HG02870 (cell line): Measurements from ENCODE around the gene ERP27.
A peak's percentile ranks its signal among the peaks of the same experiment; 100 is the strongest.

Experiments
- ATAC-seq: cut with Tn5 transposase; IDR thresholded peaks from one replicate; pipeline ENCODE4 v1.9.1; 2021; ENCODE audit warnings: mild to moderate bottlenecking, moderate library complexity; ENCODE audit not compliant: unreplicated experiment

ERP27 gene

DNA sequence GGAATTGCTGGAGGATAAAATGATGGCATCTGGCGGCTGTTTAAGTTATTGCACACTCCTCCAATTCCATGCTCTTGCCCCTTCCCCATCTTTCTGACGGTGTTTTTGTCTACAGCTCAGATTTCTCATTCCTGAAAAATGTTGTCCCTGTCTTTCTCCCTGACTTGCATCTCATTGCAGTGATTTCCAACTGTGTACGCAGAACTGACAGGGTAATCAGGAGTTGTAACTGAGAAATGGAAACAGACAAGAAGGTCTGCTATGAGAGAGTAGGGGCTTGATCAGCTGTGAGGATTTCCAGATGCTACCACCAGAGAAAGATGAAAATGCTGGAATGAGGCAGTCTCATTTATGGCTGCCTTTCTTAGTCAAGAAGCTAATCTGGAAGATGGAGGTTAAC lies 1.3 kb downstream of the ERP27 start:
- ATAC-seq: no peak

DNA sequence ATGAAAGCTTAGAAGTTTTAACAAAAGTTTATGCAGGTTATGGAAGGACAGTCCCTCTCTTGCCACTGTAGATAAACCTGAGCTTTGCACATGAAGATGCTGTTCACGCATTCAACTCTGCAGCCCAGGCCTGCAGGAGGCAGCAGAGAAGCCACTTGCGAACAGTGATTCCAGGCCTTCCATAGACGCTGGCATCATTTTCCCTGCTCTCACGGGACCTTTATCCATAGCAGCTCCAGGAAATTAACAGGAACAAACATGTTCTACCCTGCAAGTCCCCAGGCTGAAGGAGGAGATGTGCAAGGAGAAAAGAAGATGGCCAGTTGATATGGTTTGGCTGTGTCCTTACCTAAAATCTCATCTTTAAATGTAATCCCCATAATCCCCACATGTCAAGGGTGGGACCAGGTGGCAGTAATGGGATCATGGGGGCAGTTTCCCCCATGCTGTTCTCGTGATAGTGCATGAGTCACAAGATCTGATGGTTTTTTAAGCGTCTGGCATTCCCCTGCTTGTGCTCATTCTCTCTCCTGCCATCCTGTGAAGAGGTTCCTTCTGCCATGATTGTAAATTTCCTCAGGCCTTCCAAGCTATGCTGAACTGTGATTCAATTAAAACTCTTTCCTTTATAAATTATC lies 2.0 kb downstream of the ERP27 start:
- no peak for ATAC-seq

DNA sequence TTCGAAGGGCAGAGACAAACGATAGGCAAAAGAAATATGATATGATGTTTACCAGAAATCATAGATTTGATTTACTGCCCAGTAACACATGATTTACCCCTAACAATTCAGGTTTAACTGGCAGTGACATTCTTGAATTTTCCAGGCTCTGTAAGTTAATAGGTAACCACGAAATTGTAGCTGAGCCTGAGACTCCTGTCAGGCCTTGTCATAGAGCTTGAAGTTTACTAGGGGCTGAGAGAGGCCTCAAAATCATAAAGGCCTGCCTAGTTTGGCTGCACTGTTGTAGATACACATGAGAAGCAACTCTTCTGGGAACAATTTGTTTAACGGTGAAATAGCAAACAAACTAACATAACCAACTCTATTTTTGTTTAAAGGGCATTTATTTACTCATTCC lies 3.3 kb downstream of the ERP27 start:
- no peak for ATAC-seq

DNA sequence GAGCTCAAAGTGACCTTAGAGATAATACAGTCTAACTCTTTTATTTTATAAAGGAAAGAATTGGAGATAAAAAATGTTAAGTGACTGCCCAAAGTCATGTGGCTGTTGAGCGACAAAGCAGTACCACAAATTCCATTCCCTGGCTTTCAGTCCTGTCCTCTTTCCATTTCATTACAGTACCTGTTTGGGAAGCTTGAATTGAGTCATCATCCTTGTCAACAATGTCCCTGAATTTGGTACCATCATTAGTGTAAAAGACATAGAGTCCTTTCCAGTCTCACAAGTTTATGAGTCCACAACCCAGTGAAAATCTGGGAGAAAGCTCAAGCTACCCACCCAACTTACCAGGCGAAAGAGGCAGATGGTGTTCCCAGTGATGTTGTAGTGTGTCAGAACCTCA lies 3.8 kb downstream of the ERP27 start:
- ATAC-seq: no peak

DNA sequence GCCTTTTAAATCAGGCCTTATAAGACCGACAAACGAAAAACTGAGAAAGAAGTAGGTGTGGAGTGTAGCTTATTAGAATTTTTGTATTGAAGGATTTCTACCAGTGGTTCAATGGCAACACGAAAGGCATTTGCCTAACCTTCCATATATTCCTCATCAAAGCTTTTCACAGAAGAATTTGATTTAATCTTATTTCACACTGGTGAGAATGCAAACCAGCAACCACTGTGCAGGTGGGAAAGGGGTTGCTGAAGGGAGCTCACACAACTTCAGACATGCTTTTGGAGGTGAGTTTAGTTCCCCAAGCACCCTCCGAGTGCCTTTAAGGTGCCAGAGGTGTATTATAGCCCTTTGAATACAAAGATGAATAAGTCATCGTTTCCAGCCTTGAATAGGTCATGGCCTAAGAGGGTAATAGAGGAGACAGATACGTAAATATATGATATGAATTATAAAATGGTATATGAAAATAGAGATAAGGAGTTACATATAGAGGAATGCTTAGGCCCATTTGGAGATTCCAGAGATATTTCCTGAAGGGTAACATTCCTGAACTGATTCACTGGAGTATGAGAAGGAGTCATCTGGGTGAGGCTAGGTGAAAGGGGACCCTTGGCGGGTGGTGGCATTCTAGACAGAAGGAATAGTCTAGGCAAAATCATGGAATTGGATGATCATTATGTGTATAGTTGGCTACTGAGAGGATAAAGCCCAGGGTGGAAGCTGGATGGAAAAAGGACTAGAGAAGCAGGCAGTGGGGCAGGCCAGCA lies 6.4 kb downstream of the ERP27 start:
- ATAC-seq: no peak

DNA sequence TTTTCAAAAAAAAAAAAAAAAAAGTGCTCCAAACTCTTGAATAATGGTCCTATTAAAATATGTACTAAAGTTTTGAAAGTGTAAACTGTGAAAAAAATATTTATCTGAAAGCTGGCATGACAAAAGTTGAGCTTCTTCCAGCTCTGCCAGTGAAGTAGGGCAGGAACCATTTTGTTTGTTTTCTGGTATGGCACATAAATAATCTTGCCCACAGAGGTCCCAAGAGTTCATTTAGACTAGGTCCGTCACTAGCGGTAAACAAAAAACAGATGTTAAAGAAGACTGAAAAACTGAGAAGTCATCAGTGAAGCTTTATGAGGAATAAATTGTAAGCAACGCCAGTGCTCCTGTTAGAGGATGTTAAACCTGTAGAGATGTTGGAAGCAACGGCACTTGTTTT lies 7.0 kb downstream of the ERP27 start:
- no peak for ATAC-seq

GRCh38 chr12:14930299-14930698 lies 8.0 kb downstream of the ERP27 start:
- ATAC-seq: no peak

DNA sequence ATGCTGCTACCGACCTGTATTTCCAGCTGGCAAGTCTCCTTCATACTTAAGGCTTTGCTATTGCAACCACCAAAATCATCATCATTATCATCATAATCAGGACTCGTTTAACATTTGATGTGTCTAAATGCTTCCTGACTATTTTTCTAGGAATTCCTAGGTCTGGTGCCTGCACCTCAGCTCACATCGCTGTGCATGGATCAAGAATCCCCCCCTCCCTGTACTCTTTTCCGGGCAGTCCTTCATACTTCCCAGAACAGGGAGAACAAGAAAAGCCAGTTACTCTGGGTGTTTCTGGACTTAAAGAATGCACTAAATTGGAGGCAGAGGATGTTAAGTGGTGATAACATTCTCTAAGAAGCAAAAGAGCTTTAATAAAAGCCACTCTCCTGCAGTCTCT lies 9.4 kb downstream of the ERP27 start:
- ATAC-seq: no peak

- ATAC-seq: peak; percentile 55
Measured at GRCh38 chr12:14927267-14927666, 11.1 kb downstream of the ERP27 start.

- no peak for ATAC-seq
Measured at GRCh38 chr12:14924541-14924940, 13.8 kb downstream of the ERP27 start.

GRCh38 chr12:14923944-14924343 lies 14.4 kb downstream of the ERP27 start:
- ATAC-seq: no peak

- ATAC-seq: no peak
Measured at GRCh38 chr12:14921218-14921617, 17.1 kb downstream of the ERP27 start.

GRCh38 chr12:14920475-14921126 lies 17.7 kb downstream of the ERP27 start:
- peak; percentile 54 for ATAC-seq

GRCh38 chr12:14919455-14919854 lies 18.9 kb downstream of the ERP27 start:
- ATAC-seq: no peak

- ATAC-seq: no peak
Measured at GRCh38 chr12:14915736-14916135, 22.6 kb downstream of the ERP27 start.

DNA sequence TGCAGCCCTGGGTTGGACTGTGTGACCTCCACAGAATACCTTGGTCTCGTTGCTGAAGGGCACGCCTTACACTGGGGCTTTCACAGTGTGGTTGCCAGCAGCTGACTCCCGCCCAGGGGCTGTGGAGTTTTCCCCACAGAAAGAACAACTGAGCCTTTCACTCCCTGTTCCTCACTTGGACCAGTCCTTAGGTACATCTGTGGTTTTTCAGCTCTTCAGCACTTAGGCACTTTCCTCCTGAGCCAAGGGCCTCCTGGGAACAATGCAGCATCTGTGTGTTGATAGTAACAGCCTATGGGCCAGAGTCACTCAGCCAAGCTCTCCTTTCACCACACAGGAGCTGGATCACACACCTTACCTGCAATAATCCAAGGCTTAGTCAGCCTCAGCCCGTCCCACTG lies 25.0 kb downstream of the ERP27 start:
- no peak for ATAC-seq

DNA sequence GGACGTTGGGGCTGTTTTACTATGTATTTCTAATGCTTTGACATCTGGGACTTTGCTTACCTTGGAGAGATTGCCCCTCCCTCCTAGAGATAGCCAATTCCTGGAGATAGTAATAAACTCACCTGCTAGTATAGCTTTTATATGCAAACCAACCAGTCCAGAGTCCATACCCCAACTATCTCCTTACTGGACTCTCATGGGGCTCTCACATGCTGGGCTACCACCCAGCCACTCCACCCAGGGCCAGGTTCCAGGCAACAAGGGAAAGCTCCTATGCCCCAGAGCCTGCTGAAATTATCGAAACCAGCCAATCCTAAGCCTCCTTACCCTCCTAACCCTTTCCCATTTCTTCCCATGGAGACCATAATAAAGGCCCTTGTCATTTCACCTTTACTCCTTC lies 27.2 kb downstream of the ERP27 start:
- no peak for ATAC-seq

GRCh38 chr12:14910090-14910915 lies 28.0 kb downstream of the ERP27 start:
- no peak for ATAC-seq

- ATAC-seq: no peak
Measured at GRCh38 chr12:14907953-14908352, 30.4 kb downstream of the ERP27 start.

GRCh38 chr12:14906114-14906513 lies 32.2 kb downstream of the ERP27 start:
- no peak for ATAC-seq

- no peak for ATAC-seq
Measured at GRCh38 chr12:14905269-14906004, 32.9 kb downstream of the ERP27 start.
